Ishikawa (cell line): ENCODE data around the gene PSME2.
A peak's percentile ranks its signal among the peaks of the same experiment; 100 is the strongest.

Source experiments
- CEBPB ChIP-seq: IDR thresholded peaks from 2 replicates; pipeline ENCODE4 v1.6.1; 2012
- CREB1 ChIP-seq: IDR thresholded peaks from 2 replicates; pipeline ENCODE4 v1.6.1; 2012; ENCODE audit warnings: low read depth
- EGR1 ChIP-seq: IDR thresholded peaks from 2 replicates; pipeline ENCODE4 v1.6.1; 2012
- EP300 ChIP-seq: IDR thresholded peaks from 2 replicates; pipeline ENCODE4 v1.6.1; 2012; ENCODE audit warnings: borderline replicate concordance
- FOXM1 ChIP-seq: IDR thresholded peaks from 2 replicates; pipeline ENCODE4 v1.6.1; 2012; ENCODE audit warnings: low read depth, borderline replicate concordance
- NFIC ChIP-seq: IDR thresholded peaks from 2 replicates; pipeline ENCODE4 v1.6.1; 2012
- RAD21 ChIP-seq: IDR thresholded peaks from 2 replicates; pipeline ENCODE4 v1.6.1; 2012; ENCODE audit warnings: low read depth
- TAF1 ChIP-seq: IDR thresholded peaks from 2 replicates; pipeline ENCODE4 v1.6.1; 2012; ENCODE audit warnings: low read depth, mild to moderate bottlenecking
- TCF12 ChIP-seq: IDR thresholded peaks from 2 replicates; pipeline ENCODE4 v1.6.1; 2012; ENCODE audit warnings: low read depth
- TEAD4 ChIP-seq: IDR thresholded peaks from 2 replicates; pipeline ENCODE4 v1.6.1; 2012
- YY1 ChIP-seq: IDR thresholded peaks from 2 replicates; pipeline ENCODE4 v1.6.1; 2012; ENCODE audit warnings: low read depth
- ZBTB7A ChIP-seq: IDR thresholded peaks from 2 replicates; pipeline ENCODE4 v1.6.1; 2012; ENCODE audit warnings: low read depth
- TF ChIP-seq, protein P1 (sequence below): IDR thresholded peaks from 2 replicates; pipeline ENCODE4 v1.6.1; 2012; ENCODE audit warnings: low read depth, mild to moderate bottlenecking
- TF ChIP-seq, protein P2 (sequence below): IDR thresholded peaks from 2 replicates; pipeline ENCODE4 v1.6.1; 2012
- TF ChIP-seq, protein P3 (sequence below): IDR thresholded peaks from 2 replicates; pipeline ENCODE4 v1.6.1; 2012

The PSME2 gene

DNA sequence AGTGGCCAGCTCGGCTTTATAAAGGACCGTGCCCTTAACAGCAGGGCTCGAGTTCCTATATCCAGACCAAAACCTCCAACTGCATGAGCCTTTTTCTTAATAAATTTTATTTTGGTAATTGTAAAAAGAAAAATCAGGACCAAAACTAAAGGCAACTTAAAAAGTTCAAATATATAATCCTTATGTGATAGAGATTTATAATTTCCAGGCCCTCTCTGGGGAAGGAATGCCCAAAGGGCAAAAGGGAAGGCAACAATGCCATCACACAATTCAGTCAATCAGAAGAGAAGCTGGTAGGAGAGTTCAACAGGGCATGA, 42.6 kb upstream of the PSME2 start:
- TF ChIP-seq EGR1 = no peak
- no peak for TF ChIP-seq TCF12
- no peak for TF ChIP-seq TAF1
- no peak for TF ChIP-seq TEAD4
- TF ChIP-seq, protein P1, sequence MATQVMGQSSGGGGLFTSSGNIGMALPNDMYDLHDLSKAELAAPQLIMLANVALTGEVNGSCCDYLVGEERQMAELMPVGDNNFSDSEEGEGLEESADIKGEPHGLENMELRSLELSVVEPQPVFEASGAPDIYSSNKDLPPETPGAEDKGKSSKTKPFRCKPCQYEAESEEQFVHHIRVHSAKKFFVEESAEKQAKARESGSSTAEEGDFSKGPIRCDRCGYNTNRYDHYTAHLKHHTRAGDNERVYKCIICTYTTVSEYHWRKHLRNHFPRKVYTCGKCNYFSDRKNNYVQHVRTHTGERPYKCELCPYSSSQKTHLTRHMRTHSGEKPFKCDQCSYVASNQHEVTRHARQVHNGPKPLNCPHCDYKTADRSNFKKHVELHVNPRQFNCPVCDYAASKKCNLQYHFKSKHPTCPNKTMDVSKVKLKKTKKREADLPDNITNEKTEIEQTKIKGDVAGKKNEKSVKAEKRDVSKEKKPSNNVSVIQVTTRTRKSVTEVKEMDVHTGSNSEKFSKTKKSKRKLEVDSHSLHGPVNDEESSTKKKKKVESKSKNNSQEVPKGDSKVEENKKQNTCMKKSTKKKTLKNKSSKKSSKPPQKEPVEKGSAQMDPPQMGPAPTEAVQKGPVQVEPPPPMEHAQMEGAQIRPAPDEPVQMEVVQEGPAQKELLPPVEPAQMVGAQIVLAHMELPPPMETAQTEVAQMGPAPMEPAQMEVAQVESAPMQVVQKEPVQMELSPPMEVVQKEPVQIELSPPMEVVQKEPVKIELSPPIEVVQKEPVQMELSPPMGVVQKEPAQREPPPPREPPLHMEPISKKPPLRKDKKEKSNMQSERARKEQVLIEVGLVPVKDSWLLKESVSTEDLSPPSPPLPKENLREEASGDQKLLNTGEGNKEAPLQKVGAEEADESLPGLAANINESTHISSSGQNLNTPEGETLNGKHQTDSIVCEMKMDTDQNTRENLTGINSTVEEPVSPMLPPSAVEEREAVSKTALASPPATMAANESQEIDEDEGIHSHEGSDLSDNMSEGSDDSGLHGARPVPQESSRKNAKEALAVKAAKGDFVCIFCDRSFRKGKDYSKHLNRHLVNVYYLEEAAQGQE = no peak
- no peak for TF ChIP-seq EP300
- TF ChIP-seq NFIC = no peak
- TF ChIP-seq CEBPB = no peak
- TF ChIP-seq, protein P2, sequence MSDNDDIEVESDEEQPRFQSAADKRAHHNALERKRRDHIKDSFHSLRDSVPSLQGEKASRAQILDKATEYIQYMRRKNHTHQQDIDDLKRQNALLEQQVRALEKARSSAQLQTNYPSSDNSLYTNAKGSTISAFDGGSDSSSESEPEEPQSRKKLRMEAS = no peak
- no peak for TF ChIP-seq FOXM1
- TF ChIP-seq CREB1 = no peak
- no peak for TF ChIP-seq YY1
- TF ChIP-seq, protein P3, sequence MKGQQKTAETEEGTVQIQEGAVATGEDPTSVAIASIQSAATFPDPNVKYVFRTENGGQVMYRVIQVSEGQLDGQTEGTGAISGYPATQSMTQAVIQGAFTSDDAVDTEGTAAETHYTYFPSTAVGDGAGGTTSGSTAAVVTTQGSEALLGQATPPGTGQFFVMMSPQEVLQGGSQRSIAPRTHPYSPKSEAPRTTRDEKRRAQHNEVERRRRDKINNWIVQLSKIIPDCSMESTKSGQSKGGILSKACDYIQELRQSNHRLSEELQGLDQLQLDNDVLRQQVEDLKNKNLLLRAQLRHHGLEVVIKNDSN = no peak
- TF ChIP-seq ZBTB7A = no peak
- no peak for TF ChIP-seq RAD21

DNA sequence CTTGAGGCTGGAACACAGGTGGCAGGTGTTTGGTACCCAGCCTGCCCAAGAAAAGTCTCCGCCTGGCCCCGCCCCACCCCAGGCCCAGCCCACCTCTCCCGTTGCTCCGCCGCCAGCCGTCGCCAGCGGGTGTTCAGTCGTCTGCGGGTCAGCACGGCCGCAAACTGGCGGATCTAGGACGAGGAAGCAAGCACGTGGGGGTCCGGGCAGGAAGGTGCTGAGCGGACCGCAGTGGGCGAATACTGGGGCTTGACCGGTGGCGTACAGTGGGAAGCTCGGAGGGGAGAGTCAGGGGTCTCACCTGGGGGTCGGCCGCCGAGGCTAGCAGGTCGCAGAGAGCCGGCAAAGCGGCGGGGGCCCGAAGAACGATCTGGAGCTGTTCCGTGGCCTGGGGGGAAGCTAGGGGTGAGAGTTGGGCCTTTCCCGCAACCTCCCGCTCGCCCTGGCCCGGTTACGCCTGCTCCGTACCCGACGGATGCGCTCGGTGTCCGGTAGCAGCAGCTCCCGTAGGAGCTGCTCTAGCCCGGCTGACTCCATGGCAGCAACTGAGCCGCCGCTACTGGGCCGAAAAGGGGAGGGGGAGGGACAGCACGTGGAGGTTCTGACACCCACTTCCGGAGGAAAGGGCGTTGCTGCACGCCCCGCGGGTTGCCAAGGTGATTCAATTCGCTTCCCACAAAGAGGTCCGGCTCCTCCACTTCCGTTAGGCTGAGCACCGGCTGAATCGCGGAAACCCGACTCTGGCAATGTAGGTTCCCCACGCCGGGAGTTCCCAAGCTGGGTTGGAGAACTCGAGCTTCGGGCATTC, 42.0 kb upstream of the PSME2 start, which contains the start of gene IPO4:
IPO4 (minus strand) TSS at position 566 of the 808 bp plus-strand sequence; CDS start at position 537, 29 bp downstream.
- TF ChIP-seq EP300 = peak; percentile 62
- TF ChIP-seq YY1 = peak; percentile 84
- peak; percentile 13; the same call in 1 of the 2 replicates for TF ChIP-seq RAD21
- peak; percentile 85 for TF ChIP-seq TCF12
- TF ChIP-seq EGR1 = peak; percentile 64
- no peak for TF ChIP-seq CEBPB
- TF ChIP-seq, protein P3 = peak; percentile 90
- TF ChIP-seq ZBTB7A = peak; percentile 93
- TF ChIP-seq TEAD4 = peak; percentile 49
- TF ChIP-seq TAF1 = peak; percentile 97
- TF ChIP-seq, protein P1 = 0 out of 2 replicates have a peak, but pooled peaks have one; percentile 25
- peak; percentile 40; the same call in 1 of the 2 replicates for TF ChIP-seq NFIC
- peak; percentile 48; the same call in 1 of the 2 replicates for TF ChIP-seq FOXM1
- TF ChIP-seq, protein P2 = peak; percentile 99
- peak; percentile 40; the same call in 1 of the 2 replicates for TF ChIP-seq CREB1

DNA sequence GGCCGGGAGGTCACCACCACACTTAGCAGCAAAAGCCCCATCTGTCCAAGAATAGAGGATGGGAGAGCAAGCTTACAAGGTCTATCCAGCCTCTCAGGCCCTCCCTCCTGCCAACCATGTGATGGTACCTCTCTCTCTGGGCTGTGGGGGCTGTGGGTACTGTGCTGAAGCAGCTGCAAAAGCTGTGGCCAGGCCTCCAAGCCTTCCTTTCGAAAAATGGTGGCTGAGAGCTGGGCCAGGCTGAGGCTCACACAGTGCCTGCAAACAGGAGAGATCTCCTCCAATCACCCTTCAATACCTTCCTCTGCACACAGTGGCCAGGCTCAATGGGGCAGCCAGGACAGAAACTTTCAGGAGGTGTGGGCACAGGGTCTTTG, 41.1 kb upstream of the PSME2 start:
- no peak for TF ChIP-seq RAD21
- TF ChIP-seq CREB1 = no peak
- TF ChIP-seq EP300 = no peak
- TF ChIP-seq, protein P1 = no peak
- TF ChIP-seq YY1 = no peak
- no peak for TF ChIP-seq FOXM1
- no peak for TF ChIP-seq EGR1
- TF ChIP-seq ZBTB7A = no peak
- no peak for TF ChIP-seq TAF1
- TF ChIP-seq, protein P3 = no peak
- no peak for TF ChIP-seq NFIC
- no peak for TF ChIP-seq TEAD4
- TF ChIP-seq CEBPB = no peak
- TF ChIP-seq, protein P2 = no peak
- no peak for TF ChIP-seq TCF12
